ENCODE results near the gene EMC1.
"Not testable (repeated sequence)": the region's sequence is repeated elsewhere in the genome, so short reads cannot be mapped to it uniquely, and the experiment has no call there.

Gene EMC1

DNA sequence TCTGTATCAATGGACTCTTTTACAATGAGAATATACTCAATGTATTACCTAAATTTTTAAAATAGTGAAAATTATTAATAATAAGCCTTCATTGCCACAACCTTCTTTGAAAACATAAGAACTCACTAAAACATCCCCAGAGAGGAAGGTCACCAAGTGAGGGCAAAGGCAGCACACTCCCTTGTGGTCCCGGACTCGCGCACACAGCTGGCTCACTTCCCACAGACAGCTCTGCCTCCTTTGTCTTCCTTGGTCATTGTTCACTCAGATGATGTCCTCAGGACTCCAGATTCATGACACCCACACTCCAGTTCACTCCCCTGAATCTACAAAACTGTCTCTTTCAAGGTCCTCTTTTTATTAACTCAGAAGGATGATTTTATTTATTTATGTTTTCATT lies 22.1 kb downstream of the EMC1 start:
- Histone ChIP-seq H3K9ac (peak overlapping the region in 3 of 11 experiments; percentile 2 to 41 (median 2); a peak in 2 of 22 replicates), H3K4me2 (no peak overlapping the region), H4K20me1 (peaks cover 4 to 99% (median 58%) of the 10 kb centered on the region in 11 experiments; a peak in 18 of 22 replicates), H3K27ac (peak overlapping the region in 3 of 11 experiments; percentile 4 to 35 (median 19); a peak in 2 of 22 replicates), H3K4me3 (no peak overlapping the region), H3K9me3 (replicated peaks in 1 of 11) (no peaks in the 10 kb centered on the region), H3K36me3 (peaks cover 100% of the 10 kb centered on the region in 11 experiments), H3K4me1 (peaks cover 0 to 20% (median 10%) of the 10 kb centered on the region in 10 experiments; a peak in 14 of 20 replicates), H3K27me3 (no peaks in the 10 kb centered on the region)
- TF ChIP-seq Cebpa-rat (IDR thresholded peaks at IDR 0.05), result no peak

DNA sequence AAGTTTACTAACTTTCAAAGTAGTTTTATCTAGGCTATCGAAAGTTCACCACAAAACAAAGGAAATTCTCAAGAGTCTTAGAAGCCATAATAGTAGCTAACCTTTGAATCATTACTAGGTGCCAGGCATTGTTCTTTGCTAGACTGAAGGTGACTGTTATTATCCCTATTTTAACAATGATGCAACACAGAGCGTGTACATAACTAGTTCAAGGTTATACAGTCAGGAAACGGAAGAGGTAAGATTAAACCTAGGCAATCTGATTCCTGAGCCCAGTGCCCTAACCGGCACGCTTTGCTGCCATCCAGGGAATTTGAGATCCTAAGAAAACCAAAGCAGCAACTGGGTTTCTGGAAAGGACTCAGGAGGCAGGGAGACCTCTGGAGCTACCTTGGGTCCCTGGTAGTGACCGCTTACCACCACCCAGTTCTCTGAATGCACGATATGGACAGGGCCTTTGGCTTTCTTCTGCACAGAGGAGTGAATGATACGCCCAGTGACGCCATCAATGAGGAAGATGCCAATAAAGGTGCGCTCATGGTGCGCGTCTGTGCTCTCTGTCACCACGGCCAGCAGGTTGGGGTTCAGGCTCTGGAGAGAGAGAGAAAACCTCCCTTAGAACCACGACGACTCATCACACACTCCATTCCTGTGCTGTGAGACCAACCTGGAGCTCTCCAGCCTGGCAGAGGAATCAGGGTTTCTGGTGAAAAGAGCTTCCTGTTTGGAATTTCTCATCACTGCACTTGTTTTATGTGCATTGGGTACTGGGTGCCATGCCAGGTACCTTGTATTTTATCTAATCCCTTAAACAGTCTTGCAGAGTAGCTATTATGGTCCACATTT lies 28.1 kb downstream of the EMC1 start:
- H3K27ac ChIP-seq, result peak overlapping the region in 3 of 11 experiments; percentile 77 to 85 (median 78); a peak in 4 of 22 replicates
- H4K20me1 ChIP-seq, result peaks cover 4 to 96% (median 48%) of the 10 kb centered on the region in 11 experiments; a peak in 15 of 22 replicates
- no peak overlapping the region for H3K4me2 ChIP-seq
- H3K27me3 ChIP-seq, result no peaks in the 10 kb centered on the region
- H3K9me3 ChIP-seq (replicated peaks in 1 of 11), result no peaks in the 10 kb centered on the region
- H3K36me3 ChIP-seq, result peaks cover 100% of the 10 kb centered on the region in 11 experiments
- TF ChIP-seq Cebpa-rat (IDR thresholded peaks at IDR 0.05), result no peak
- no peak overlapping the region for H3K4me3 ChIP-seq
- H3K9ac ChIP-seq, result no peak overlapping the region
- peaks cover 0 to 48% (median 31%) of the 10 kb centered on the region in 10 experiments; a peak in 16 of 20 replicates for H3K4me1 ChIP-seq

DNA sequence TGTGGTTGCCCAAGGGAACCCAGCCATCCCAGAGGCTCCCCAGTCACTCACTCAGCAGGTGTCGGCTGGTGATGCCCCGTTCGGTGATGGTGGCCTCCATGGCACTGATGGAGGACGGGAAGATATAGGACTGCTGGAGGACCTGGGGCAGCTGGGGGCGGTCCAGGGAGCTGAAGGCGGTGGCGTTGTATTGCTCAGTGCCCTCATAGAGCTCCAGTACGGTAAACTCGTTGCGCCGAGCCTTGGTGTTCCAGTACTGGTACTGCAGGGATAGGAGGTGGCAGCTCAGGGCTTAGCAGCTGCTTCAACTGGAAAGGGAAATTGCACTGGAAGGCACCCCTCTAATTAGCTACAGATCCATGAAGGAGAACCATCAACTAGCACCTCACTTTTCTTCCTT lies 28.8 kb downstream of the EMC1 start:
- Histone ChIP-seq H3K9me3 (replicated peaks in 1 of 11) (no peaks in the 10 kb centered on the region), H3K27me3 (no peaks in the 10 kb centered on the region), H3K4me2 (no peak overlapping the region), H3K4me3 (no peak overlapping the region), H3K9ac (no peak overlapping the region), H3K36me3 (peaks cover 100% of the 10 kb centered on the region in 11 experiments), H3K27ac (peak overlapping the region in 4 of 11 experiments; percentile 77 to 85 (median 81); a peak in 8 of 22 replicates), H3K4me1 (peaks cover 0 to 48% (median 31%) of the 10 kb centered on the region in 10 experiments; a peak in 16 of 20 replicates), H4K20me1 (peaks cover 4 to 90% (median 47%) of the 10 kb centered on the region in 11 experiments; a peak in 15 of 22 replicates)
- TF ChIP-seq Cebpa-rat (IDR thresholded peaks at IDR 0.05), result no peak

- peak overlapping the region in 8 of 11 experiments; percentile 12 to 85 (median 74); a peak in 16 of 22 replicates for H3K27ac ChIP-seq
- H4K20me1 ChIP-seq, result peaks cover 5 to 84% (median 46%) of the 10 kb centered on the region in 11 experiments; a peak in 16 of 22 replicates
- TF ChIP-seq Cebpa-rat (IDR thresholded peaks at IDR 0.05), result peak in 5 of 11 experiments; percentile 43 to 84 (median 70); a peak in 8 of 22 replicates
- no peaks in the 10 kb centered on the region for H3K9me3 ChIP-seq (replicated peaks in 1 of 11)
- H3K4me1 ChIP-seq, result peaks cover 0 to 33% (median 22%) of the 10 kb centered on the region in 10 experiments; a peak in 16 of 20 replicates
- H3K27me3 ChIP-seq, result no peaks in the 10 kb centered on the region
- H3K4me3 ChIP-seq, result peak overlapping the region in 1 of 10 experiments; percentile 3; a peak in 1 of 20 replicates
- peaks cover 97 to 100% (median 100%) of the 10 kb centered on the region in 11 experiments for H3K36me3 ChIP-seq
- peak overlapping the region in 9 of 11 experiments; percentile 23 to 77 (median 57); a peak in 15 of 22 replicates for H3K4me2 ChIP-seq
- H3K9ac ChIP-seq, result peak overlapping the region in 7 of 11 experiments; percentile 38 to 68 (median 52); a peak in 10 of 22 replicates
Measured at GRCh38 chr1:19220991-19221390, 30.3 kb downstream of the EMC1 start.

GRCh38 chr1:19220080-19220846 lies 31.1 kb downstream of the EMC1 start:
- TF ChIP-seq Cebpa-rat (IDR thresholded peaks at IDR 0.05), result no peak
- H3K4me1 ChIP-seq, result peaks cover 0 to 36% (median 24%) of the 10 kb centered on the region in 10 experiments; a peak in 16 of 20 replicates
- H3K4me2 ChIP-seq, result peak overlapping the region in 8 of 11 experiments; percentile 33 to 77 (median 60); a peak in 15 of 22 replicates
- H3K27ac ChIP-seq, result peak overlapping the region in 8 of 11 experiments; percentile 12 to 85 (median 74); a peak in 16 of 22 replicates
- peaks cover 11 to 86% (median 53%) of the 10 kb centered on the region in 11 experiments; a peak in 17 of 22 replicates for H4K20me1 ChIP-seq
- no peaks in the 10 kb centered on the region for H3K9me3 ChIP-seq (replicated peaks in 1 of 11)
- H3K4me3 ChIP-seq, result peak overlapping the region in 1 of 10 experiments; percentile 3; a peak in 1 of 20 replicates
- H3K36me3 ChIP-seq, result peaks cover 96 to 100% (median 100%) of the 10 kb centered on the region in 11 experiments
- peak overlapping the region in 6 of 11 experiments; percentile 28 to 68 (median 57); a peak in 9 of 22 replicates for H3K9ac ChIP-seq
- H3K27me3 ChIP-seq, result no peaks in the 10 kb centered on the region

GRCh38 chr1:19219451-19219850 lies 31.9 kb downstream of the EMC1 start:
- Histone ChIP-seq H3K4me3 (no peak overlapping the region), H4K20me1 (peaks cover 14 to 84% (median 60%) of the 10 kb centered on the region in 11 experiments; a peak in 18 of 22 replicates), H3K27ac (peak overlapping the region in 6 of 11 experiments; percentile 57 to 85 (median 78); a peak in 13 of 22 replicates), H3K4me2 (peak overlapping the region in 6 of 11 experiments; percentile 33 to 77 (median 62); a peak in 6 of 22 replicates), H3K4me1 (peaks cover 0 to 42% (median 27%) of the 10 kb centered on the region in 10 experiments; a peak in 16 of 20 replicates), H3K9me3 (replicated peaks in 1 of 11) (no peaks in the 10 kb centered on the region), H3K36me3 (peaks cover 91 to 100% (median 100%) of the 10 kb centered on the region in 11 experiments), H3K27me3 (no peaks in the 10 kb centered on the region), H3K9ac (peak overlapping the region in 5 of 11 experiments; percentile 5 to 68 (median 62); a peak in 5 of 22 replicates)
- TF ChIP-seq Cebpa-rat (IDR thresholded peaks at IDR 0.05), result no peak

- not testable (repeated sequence) for H3K9ac ChIP-seq; H3K4me2 ChIP-seq; H3K27me3 ChIP-seq; H3K9me3 ChIP-seq (replicated peaks in 1 of 11); H3K4me3 ChIP-seq; H3K27ac ChIP-seq
- peaks cover 24 to 54% (median 42%) of the 10 kb centered on the region in 10 experiments for H3K4me1 ChIP-seq
- H4K20me1 ChIP-seq, result peaks cover 27 to 70% (median 52%) of the 10 kb centered on the region in 11 experiments; a peak in 17 of 22 replicates
- peaks cover 77 to 97% (median 90%) of the 10 kb centered on the region in 11 experiments for H3K36me3 ChIP-seq
Measured at GRCh38 chr1:19216585-19216984, 34.7 kb downstream of the EMC1 start.

DNA sequence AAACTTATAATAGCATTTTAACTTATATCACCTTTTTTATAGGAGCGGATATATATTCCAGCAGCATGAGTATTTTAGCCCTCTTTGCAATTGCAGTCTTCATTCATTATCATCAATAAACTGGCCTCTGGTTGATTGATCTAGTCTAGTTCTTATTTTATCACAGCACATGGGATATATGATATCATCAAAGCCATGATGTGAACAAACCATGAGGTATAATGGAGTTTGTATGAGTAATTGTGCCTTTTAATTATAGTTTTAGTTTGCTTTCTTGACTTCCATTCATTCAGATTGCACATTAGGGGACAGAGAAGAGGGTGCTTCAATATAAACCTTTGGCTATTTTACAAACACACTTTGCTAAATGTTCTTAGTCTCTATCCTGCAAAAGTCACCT lies 37.7 kb downstream of the EMC1 start:
- Histone ChIP-seq H4K20me1 (peaks cover 17 to 64% (median 51%) of the 10 kb centered on the region in 11 experiments; a peak in 18 of 22 replicates), H3K4me1 (peaks cover 29 to 44% (median 34%) of the 10 kb centered on the region in 10 experiments), H3K36me3 (peaks cover 47 to 67% (median 60%) of the 10 kb centered on the region in 11 experiments), H3K27ac (no peak overlapping the region), H3K9me3 (replicated peaks in 1 of 11) (no peaks in the 10 kb centered on the region), H3K4me2 (no peak overlapping the region; a peak in 1 of 22 replicates), H3K4me3 (no peak overlapping the region), H3K9ac (no peak overlapping the region; a peak in 2 of 22 replicates), H3K27me3 (no peaks in the 10 kb centered on the region)
- no peak for TF ChIP-seq Cebpa-rat (IDR thresholded peaks at IDR 0.05)
